Mesothelial cell of epicardium (in vitro differentiated cells): ENCODE results near the gene ROR2. TPM values are rescaled to one million over a fixed set of nuclear protein-coding genes. Genes with fewer than 3 reads are reported as not detected.

ENCODE experiments used
- DNase-seq, 2 experiments: peaks; one replicate each; pipeline ENCODE4 v3.0.0; 2021; ENCODE audit warnings: low spot score in 2 of 2; ENCODE audit not compliant: unreplicated experiment in 2 of 2
- H3K27ac Mint-ChIP-seq: 2 replicates; pipeline ENCODE4 v1.8.0; 2021; ENCODE audit warnings: mixed read lengths
- H3K27me3 Mint-ChIP-seq: 2 replicates; pipeline ENCODE4 v1.8.0; 2021; ENCODE audit warnings: low read depth, mixed read lengths
- H3K36me3 Mint-ChIP-seq: 2 replicates; pipeline ENCODE4 v1.8.0; 2021; ENCODE audit warnings: mixed read lengths
- H3K4me1 Mint-ChIP-seq: 2 replicates; pipeline ENCODE4 v1.8.0; 2021; ENCODE audit warnings: mixed read lengths
- H3K4me3 Mint-ChIP-seq: 2 replicates; pipeline ENCODE4 v1.8.0; 2021; ENCODE audit warnings: mild to moderate bottlenecking, moderate library complexity, mixed read lengths
- H3K9me3 Mint-ChIP-seq: 2 replicates; pipeline ENCODE4 v1.8.0; 2021; ENCODE audit warnings: mixed read lengths
- total RNA-seq: library from RNA; stranded (reverse); gene quantifications from 3 replicates; pipeline ENCODE4 v1.2.1, GENCODE V29; 2021
- TF ChIP-seq, protein P1 (sequence below): fragments of 200-600 bp; sonication (generic); IDR thresholded peaks from one replicate; pipeline ENCODE4 v1.5.0; 2021; ENCODE audit warnings: antibody characterized with exemption; ENCODE audit not compliant: unreplicated experiment

The ROR2 gene
- total RNA-seq, 1 donor from 2014 or later: 41.0 TPM

- no peaks in the 10 kb centered on the region for H3K27me3 Mint-ChIP-seq
- DNase-seq: no peak
- no peaks in the 10 kb centered on the region for H3K36me3 Mint-ChIP-seq
- H3K4me1 Mint-ChIP-seq: peaks cover 53% of the 10 kb centered on the region
- H3K9me3 Mint-ChIP-seq: no peaks in the 10 kb centered on the region
- H3K4me3 Mint-ChIP-seq: no peak overlapping the region
- H3K27ac Mint-ChIP-seq: no peak overlapping the region
- TF ChIP-seq, protein P1, sequence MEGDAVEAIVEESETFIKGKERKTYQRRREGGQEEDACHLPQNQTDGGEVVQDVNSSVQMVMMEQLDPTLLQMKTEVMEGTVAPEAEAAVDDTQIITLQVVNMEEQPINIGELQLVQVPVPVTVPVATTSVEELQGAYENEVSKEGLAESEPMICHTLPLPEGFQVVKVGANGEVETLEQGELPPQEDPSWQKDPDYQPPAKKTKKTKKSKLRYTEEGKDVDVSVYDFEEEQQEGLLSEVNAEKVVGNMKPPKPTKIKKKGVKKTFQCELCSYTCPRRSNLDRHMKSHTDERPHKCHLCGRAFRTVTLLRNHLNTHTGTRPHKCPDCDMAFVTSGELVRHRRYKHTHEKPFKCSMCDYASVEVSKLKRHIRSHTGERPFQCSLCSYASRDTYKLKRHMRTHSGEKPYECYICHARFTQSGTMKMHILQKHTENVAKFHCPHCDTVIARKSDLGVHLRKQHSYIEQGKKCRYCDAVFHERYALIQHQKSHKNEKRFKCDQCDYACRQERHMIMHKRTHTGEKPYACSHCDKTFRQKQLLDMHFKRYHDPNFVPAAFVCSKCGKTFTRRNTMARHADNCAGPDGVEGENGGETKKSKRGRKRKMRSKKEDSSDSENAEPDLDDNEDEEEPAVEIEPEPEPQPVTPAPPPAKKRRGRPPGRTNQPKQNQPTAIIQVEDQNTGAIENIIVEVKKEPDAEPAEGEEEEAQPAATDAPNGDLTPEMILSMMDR: no peak
Measured at GRCh38 chr9:91894023-91894422, 56.0 kb downstream of the ROR2 start.

- Mint-ChIP-seq H3K4me3 (no peak overlapping the region), H3K4me1 (peaks cover 52% of the 10 kb centered on the region), H3K27ac (no peak overlapping the region), H3K9me3 (no peaks in the 10 kb centered on the region), H3K27me3 (no peaks in the 10 kb centered on the region), H3K36me3 (no peaks in the 10 kb centered on the region)
- TF ChIP-seq, protein P1: no peak
- DNase-seq: no peak
Measured at GRCh38 chr9:91891915-91892314, 58.1 kb downstream of the ROR2 start.

GRCh38 chr9:91890662-91891061 is 59.4 kb downstream of the ROR2 start:
- DNase-seq: no peak
- TF ChIP-seq, protein P1: no peak
- no peak overlapping the region for H3K4me3 Mint-ChIP-seq
- no peaks in the 10 kb centered on the region for H3K27me3 Mint-ChIP-seq
- H3K27ac Mint-ChIP-seq: no peak overlapping the region
- no peaks in the 10 kb centered on the region for H3K36me3 Mint-ChIP-seq
- H3K4me1 Mint-ChIP-seq: peaks cover 52% of the 10 kb centered on the region
- H3K9me3 Mint-ChIP-seq: no peaks in the 10 kb centered on the region

DNA sequence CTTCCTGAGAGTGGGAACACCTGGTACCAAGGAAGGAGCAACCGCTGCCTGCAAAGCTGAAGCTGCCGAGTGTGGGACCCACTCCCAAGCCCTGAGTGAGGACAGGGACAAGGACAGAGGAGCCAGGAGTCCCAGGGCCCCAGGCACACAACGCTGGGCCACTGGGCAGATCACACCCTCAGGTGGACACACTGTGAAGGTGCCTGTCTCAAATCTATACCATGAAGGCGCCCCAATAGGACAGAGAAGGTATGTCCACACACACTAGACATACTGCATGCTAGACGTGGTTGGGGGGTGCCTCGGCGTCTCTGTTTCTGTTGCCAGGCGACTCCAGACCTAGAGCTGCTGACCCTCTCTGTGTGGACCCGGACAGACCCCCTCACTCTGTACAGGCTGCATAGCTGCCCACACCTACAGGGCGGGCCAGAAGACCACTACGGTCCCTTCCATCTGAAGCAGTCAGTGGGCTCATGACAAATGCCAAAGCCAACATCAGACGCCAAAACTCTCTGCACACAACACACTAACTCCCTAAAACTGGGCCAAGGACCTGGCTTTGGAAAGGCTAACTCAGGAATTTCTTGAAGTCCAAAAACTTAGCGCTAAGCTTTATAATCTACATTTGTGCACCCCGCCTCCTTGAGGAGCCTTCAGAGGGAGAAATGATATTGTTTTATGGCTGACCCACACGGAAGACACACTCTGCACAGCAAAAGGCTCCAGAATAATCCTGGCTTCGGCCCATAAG is 60.7 kb downstream of the ROR2 start:
- no peaks in the 10 kb centered on the region for H3K9me3 Mint-ChIP-seq
- peak overlapping the region; percentile 18 for H3K27ac Mint-ChIP-seq
- H3K27me3 Mint-ChIP-seq: no peaks in the 10 kb centered on the region
- TF ChIP-seq, protein P1: no peak
- H3K4me3 Mint-ChIP-seq: no peak overlapping the region
- DNase-seq: no peak
- no peaks in the 10 kb centered on the region for H3K36me3 Mint-ChIP-seq
- H3K4me1 Mint-ChIP-seq: peaks cover 61% of the 10 kb centered on the region

- H3K4me1 Mint-ChIP-seq: peaks cover 61% of the 10 kb centered on the region
- TF ChIP-seq, protein P1: no peak
- H3K9me3 Mint-ChIP-seq: no peaks in the 10 kb centered on the region
- DNase-seq: no peak
- peak overlapping the region; percentile 81 for H3K27ac Mint-ChIP-seq
- no peaks in the 10 kb centered on the region for H3K27me3 Mint-ChIP-seq
- H3K4me3 Mint-ChIP-seq: peak overlapping the region; percentile 58
- peaks cover 8% of the 10 kb centered on the region for H3K36me3 Mint-ChIP-seq
Measured at GRCh38 chr9:91886414-91887076, 63.5 kb downstream of the ROR2 start.
